ENCODE data around the gene TMC2.
"Not testable (repeated sequence)": the region's sequence is repeated elsewhere in the genome, so short reads cannot be mapped to it uniquely, and the experiment has no call there.

The TMC2 gene, protein sequence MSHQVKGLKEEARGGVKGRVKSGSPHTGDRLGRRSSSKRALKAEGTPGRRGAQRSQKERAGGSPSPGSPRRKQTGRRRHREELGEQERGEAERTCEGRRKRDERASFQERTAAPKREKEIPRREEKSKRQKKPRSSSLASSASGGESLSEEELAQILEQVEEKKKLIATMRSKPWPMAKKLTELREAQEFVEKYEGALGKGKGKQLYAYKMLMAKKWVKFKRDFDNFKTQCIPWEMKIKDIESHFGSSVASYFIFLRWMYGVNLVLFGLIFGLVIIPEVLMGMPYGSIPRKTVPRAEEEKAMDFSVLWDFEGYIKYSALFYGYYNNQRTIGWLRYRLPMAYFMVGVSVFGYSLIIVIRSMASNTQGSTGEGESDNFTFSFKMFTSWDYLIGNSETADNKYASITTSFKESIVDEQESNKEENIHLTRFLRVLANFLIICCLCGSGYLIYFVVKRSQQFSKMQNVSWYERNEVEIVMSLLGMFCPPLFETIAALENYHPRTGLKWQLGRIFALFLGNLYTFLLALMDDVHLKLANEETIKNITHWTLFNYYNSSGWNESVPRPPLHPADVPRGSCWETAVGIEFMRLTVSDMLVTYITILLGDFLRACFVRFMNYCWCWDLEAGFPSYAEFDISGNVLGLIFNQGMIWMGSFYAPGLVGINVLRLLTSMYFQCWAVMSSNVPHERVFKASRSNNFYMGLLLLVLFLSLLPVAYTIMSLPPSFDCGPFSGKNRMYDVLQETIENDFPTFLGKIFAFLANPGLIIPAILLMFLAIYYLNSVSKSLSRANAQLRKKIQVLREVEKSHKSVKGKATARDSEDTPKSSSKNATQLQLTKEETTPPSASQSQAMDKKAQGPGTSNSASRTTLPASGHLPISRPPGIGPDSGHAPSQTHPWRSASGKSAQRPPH

DNA sequence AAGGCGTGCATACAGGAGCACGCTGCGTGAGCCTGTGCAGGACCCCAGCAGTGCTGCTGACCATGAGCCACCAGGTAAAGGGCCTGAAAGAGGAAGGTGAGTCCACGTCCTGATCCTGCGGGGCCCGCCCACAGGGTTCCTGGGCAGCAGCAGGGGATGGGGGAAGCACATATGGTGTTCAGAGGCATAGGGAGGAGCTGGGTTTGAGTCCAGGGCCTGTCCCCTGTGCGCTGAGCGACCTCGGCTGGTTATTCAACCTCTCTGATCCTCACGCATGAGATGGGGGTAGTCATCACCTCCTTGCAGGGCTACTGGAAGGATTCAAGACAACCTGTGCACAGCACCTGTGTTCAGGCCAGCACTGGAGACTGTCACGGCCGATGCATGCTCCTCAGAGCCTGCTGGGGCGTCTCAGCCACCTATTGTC is at the start of gene TMC2:
Gene TMC2, plus strand, starts transcription at position 14 of the 427 bp plus-strand sequence. Its CDS starts 49 bp downstream, at position 63.
- no peak for FAIRE-seq

DNA sequence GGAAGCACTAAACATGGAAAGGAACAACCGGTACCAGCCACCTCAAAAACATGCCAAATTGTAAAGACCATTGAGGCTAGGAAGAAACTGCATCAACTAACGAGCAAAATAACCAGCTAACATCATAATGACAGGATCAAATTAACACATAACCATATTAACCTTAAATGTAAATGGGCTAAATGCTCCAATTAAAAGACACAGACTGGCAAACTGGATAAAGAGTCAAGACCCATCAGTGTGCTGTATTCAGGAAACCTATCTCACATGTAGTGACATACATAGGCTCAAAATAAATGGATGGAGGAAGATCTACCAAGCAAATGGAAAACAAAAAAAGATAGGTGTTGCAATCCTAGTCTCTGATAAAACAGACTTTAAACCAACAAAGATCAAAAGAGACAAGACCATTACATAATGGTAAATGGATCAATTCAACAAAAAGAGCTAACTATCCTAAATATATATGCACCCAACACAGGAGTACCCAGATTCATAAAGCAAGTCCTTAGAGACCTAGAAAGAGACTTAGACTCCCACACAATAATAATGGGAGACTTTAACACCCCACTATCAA is 33.5 kb upstream of the TMC2 start:
- not testable (repeated sequence) for FAIRE-seq

DNA sequence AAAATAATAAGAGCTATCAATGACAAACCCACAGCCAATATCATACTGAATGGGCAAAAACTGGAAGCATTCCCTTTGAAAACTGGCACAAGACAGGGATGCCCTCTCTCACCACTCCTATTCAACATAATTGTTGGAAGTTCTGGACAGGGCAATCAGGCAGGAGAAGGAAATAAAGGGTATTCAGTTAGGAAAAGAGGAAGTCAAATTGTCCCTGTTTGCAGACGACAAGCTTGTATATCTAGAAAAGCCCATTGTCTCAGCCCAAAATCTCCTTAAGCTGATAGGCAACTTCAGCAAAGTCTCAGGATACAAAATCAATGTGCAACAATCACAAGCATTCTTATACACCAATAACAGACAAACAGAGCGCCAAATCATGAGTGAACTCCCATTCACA is 31.6 kb upstream of the TMC2 start:
- FAIRE-seq: not testable (repeated sequence)

DNA sequence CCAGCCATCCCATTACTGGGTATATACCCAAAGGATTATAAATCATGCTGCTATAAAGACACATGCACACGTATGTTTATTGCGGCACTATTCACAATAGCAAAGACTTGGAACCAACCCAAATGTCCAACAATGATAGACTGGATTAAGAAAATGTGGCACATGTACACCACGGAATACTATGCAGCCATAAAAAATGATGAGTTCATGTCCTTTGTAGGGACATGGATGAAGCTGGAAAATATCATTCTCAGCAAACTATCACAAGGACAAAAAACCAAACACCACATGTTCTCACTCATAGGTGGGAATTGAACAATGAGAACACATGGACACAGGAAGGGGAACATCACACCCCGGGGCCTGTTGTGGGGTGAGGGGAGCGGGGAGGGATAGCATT is 29.9 kb upstream of the TMC2 start:
- FAIRE-seq: not testable (repeated sequence)

DNA sequence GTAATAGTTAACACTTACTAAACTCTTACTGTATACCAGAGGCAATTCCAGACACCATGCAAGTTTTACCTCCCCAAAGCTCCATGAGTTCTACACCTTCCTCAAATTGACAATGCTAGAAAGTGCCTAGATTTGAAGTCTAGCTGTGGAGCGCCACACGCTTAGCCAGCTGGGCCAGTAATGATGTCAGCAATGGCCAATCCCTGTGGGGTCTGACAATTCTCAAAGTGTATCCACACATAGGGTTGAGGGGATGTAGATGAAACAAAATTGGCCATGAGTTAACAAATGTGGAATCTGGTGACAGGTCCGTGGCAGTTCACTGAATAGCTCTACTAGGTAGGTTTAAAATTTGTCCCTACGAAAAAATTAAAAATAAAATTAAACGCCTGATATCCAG is 28.9 kb upstream of the TMC2 start:
- no peak for FAIRE-seq

DNA sequence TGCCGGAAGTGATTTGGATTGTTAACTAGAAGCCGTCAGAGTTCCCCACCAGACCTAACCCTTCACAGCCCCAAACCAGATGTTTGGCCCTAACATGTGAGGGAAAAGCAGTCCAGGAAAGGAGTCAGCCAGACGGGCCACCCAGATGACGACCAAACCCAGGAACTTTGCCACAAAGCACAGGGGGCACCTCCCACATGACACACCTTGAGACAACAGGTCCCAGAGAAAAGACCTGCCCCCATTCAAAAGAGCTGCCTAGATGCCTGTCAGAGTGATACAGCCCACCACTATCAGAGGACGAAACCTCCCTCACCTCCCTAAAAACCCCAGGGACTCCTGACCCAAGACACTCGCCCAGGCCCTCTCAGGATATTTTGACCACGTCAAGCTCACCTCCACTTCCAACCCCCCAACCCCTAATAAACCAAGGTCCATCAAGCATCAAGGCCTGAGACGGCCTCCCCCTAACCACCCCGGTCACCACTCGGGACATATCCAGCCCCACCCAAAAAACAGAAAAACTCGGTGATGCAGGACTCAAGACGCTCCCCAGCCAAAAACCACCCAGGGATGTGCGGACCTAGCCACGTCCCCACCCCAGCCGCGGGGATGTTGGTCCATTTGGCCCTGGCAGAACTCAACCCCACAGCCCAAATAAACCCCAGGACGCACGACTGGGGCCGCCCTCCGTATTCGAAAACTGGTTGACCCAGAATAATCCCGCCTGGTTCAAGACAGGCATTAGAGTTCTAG is 28.3 kb upstream of the TMC2 start:
- FAIRE-seq: no peak

DNA sequence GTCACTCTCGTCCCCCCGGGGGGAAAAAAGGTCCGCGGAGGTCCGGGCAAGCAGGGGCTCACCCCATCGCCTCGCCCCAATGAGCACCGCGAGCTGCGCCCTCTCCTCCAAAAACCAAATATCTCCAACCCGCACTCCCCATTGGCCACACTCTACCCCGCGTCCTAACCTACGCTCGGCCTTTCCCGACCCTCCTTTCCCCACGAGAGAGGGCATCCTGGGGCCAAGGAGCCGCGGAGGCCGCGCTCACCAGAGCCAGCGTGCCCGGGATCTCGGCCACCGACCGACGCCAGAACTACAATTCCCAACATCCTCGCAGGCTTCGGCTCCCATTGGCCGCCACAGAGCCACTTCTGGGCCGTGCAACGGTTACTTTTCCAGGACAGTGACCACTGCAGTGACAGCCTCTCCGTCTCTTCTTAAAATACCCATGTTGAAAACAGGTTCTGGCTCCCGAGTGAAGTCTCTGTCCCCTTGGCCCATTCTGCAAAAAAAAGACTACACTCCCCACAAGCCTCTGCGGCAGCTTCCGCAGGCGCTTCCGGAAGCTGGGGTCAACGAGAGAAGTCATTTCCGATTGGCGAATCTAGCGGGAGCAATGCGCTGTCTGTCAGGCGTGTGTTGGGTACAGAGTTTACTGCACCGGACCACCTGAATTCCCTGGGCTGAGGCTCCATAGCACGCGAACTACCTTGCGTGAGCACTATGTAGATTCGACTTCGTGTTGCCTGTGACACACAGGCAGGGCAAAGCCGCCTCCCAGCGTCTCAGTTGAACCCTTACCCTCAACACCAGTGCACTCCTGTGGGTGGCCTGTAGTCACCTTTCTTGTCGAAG is 27.5 kb upstream of the TMC2 start, which contains the start of gene ZNF343:
Gene ZNF343, minus strand, starts transcription at position 285 of the 837 bp plus-strand sequence. CDS start 15,020 bp downstream, outside the sequence.
- no peak for FAIRE-seq

DNA sequence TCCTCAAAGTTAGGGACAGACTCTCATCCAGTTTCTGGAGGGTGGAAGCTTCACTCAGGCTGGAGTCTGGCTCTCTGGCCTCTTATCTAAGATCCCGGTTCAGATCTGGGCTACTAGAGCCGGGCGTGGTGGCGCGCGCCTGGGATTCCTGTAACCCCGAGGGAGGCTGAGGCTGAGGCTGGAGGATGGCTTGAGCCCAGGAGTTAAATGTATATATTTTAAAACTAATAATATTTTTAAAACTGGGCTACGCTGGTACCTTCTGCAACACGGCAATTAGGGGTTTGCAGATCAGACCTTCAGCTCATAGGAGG is 26.9 kb upstream of the TMC2 start:
- FAIRE-seq: no peak

DNA sequence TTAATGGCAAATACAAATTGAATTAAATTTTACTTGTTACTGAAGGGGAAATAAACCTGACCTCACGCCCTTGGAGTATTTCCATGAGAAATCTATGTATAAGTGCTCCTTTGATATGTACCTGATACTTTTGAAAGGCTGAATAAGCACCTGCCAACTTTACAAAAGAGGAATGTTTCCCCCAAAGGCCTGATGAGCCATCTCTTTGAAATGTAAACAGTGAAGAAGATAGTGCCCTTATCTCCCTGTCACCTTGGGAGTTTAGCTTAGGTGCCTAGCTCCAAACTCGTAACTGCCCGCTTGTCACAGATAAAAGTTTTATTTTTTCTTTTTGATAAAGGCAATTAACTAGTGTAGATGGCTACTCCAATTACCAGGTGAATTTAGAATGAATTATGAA is 26.6 kb upstream of the TMC2 start:
- no peak for FAIRE-seq

DNA sequence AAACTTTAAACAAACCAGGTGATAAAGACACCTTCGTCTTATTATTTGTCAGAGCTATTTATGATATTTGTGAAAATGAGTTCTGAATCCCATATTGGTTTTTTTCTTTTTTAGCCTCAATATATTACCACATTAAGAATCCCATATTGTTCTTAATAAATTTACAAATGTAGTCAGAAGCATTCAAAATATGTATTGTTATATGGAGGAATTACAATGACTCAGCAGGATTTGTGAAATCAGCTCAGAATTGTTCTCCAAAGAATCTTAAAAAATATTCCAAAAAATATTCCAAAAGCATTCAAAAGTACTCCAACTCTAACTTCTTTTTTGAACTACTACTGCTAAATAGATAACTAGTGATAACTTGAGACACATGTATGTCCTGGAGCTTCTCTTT is 21.2 kb upstream of the TMC2 start:
- FAIRE-seq: no peak

DNA sequence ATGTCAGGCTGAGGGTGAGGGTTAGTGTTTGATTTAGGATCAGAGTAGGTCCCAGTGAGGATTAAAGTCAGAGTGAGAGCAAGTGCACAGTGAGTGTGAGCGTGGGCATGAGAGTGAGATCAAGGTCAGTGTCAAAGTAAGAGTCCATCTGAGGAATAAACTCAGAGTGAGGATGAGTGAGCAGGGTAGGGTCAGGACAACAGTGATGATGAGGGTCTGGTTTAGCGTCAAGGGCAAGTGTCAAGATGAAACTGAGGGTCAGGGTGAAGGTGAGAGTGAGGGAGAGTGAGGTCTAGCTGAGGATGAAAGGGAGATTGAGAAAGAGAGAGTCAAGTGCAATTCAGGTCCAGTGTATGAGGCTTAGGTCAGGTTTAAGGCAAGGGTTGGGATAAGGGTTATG is 20.0 kb upstream of the TMC2 start:
- no peak for FAIRE-seq

DNA sequence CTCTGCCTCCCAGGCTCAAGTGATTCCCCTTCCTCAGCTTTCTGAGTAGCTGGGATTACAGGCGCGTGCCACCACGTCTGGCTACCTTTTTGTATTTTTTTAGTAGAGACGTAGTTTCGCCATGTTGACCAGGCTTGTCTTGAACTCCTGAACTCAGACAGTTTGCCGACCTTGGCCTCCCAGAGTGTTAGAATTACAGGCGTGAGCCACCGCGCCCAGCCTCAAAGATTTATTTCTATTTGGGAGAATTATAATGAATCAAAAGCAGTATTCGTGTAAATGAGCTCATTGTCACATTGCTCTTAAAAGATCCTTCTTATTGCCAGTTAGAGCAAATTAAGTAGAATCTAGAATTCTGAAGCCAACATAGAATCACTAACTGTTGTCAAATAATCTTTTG is 18.3 kb upstream of the TMC2 start:
- no peak for FAIRE-seq

DNA sequence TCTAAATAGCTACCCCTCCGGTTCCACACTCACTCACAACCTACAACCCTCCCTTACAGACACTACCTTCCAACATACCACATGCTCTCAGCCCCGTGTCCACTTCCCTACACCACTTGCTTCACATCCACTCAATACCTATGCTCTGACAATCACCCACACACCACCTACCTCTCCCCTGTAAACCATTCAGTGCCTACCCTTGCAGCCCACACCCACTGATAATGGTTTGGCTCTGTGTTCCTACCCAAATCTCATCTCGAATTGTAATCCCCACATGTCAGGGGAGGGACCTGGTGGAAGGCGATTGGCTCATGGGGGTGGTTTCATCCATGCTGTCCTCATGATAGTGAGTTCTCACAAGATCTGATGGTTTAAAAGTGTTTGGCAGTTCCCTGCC is 17.8 kb upstream of the TMC2 start:
- FAIRE-seq: no peak

DNA sequence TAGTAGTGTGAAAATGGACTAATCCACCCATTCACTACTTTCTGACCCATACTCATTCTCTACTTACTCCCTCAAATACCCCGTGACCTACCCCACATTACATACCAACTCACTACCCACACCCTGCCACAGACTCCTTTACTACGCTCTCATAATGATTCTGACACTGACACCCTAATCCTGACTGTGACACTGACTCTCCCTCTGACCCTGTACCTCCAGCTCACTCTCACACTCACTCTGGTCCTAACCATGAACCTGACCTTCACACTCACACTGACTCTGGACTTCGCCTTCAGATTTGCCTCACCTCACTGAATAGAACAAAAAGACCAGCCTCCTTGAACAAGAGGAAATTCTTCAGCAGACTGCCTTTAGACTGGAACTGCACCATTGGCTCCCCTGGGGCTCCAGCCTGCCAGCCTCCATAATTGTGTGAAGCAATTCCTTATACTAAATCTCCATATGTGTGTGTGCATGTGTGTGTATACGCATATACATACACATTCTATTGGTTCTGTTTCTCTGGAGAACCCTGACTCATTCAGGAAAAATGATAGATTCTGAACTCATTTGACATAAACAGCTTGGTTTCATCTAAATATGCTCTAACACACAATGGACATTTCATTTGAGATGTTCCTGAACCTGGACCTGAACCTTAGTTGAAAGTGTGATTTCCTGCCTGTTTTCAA is 17.1 kb upstream of the TMC2 start:
- FAIRE-seq: no peak

DNA sequence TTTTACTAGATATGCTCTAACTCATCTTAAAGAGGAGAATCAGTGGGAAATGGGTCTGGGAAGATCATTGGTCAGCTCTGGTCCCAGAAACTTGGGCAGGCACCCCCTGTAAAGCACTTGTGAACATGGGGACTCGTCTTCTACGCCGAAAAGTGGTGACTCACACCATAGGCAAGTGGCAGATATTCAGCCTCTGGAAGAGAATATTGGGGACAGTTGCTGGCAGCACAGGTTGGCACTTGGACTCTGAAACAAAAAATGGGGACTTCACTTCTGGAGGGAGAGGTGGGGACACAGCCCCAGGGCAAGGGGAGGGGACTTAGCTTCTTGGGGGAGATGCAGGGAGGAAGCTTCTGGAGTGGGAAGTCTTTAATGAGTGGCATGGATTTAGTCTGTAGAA is 15.8 kb upstream of the TMC2 start:
- no peak for FAIRE-seq

DNA sequence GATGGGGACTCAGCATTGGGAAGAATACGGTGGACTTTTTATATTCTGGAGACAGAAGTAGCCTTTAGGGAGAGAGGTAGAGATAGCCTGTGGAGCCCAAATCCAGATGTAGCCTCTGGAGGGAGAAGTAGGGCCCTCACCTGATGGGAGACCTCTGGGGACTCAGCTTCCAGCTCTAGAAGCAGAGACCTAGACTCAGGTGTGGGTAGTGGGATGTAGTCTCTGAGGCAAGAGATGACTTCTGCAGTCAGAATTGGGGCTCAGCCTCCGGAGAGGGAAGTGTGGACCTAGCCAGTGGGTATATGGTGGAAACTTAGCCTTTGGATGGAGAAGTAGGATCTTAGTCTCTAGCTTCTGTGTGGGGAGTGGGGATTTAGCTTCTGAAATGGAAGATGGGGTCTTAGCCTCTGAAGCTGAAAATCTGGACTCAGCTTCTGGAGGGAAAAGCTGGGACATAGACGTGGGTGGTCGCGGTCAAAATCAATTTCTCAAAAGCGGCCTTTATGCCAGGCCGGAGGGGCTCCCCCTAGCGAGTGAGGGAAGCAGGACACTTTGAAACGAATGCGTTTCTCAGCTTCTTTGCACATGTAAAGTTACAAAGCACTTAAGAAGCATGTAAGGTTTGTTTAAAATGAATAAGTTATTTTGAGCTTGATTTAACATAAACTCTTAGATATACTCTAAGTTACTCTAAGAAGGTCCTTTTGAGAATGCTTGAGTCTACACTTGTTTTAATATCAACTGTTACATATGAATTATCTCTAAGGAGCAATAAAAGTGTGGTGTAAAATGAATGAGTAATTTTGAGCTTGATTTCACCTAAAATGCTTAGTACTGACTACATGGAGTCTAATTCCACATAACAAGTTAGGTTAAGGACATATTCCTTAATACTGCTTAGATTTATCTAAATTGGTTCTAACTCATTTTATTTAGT is 14.7 kb upstream of the TMC2 start:
- FAIRE-seq: no peak

DNA sequence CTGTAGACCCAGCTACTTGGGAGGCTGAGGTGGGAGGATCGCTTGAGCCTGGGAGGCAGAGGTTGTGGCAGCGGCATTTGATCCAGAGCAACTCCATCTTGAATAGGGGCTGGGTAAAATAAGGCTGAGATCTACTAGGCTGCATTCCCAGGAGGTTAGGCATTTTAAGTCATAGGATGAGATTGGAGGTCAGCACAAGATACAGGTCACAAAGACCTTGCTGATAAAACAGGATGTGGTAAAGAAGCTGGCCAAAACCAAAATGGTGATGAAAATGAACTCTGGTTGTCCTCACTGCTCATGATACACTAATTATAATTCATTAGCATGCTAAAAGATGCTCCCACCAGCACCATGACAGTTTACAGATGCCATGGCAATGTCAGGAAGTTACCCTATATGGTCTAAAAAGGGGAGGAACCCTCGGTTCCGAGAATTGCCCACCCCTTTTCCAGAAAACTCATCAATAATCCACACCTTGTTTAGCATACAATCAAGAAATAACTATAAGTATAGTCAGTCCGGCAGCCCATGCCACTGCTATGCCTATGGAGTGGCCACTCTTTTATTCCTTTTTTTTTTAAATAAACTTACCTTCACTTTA is 13.4 kb upstream of the TMC2 start:
- FAIRE-seq: not testable (repeated sequence)

DNA sequence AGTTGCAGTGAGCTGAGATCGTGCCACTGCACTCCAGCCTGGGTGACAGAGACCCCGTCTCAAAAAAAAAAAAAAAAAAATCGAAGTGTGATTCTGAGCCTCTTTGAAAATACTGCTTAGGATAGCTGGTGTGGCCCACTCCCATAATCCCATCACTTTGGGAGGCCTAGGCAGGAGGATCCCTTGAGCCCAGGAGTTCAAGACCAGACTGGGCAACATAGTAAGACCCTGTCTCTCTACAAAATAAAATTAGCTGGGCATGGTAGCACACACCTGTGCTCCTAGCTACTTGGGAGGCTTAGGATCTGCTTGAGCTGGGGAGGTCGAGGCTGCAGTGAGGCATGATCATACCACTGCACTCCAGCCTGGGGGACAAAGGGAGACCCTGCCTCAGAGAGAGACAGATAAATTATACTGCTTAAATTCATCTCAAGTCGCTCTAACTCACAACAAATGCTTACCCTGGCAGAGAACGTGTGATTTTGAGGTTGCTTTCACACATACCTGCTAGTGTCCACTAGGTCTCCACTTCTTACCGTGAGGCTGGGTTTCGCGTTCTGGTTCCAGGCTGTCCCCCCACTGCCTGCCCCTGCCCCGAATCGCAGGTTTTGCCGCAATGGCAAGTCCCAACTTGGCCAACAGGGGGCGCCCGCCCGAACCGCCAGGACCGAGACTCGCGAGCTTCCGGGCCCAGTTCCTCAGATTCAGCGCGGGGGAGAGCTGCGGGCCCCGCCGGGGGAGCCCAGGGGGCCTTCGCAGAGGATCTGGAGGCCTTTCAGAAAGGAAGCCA is 12.3 kb upstream of the TMC2 start:
- FAIRE-seq: no peak
